ENCODE measurements around the gene TRIM3.
"Not testable (repeated sequence)": the region's sequence is repeated elsewhere in the genome, so short reads cannot be mapped to it uniquely, and the experiment has no call there.

Gene TRIM3

GRCh38 chr11:6473451-6474412 lies at the start of gene TRIM3:
TRIM3 (minus strand) TSS chr11:6473941; CDS start chr11:6465695, 8,246 bp downstream.
- DNase-seq, result peak; percentile 97

GRCh38 chr11:6523253-6523652 lies 49.5 kb upstream of the TRIM3 start:
- no peak for DNase-seq

- DNase-seq, result not testable (repeated sequence)
Observed at GRCh38 chr11:6521946-6522345, 48.2 kb upstream of the TRIM3 start.

GRCh38 chr11:6520265-6520664 lies 46.5 kb upstream of the TRIM3 start:
- no peak for DNase-seq

- DNase-seq, result no peak
Observed at GRCh38 chr11:6516865-6517264, 43.1 kb upstream of the TRIM3 start.

- DNase-seq, result no peak
Observed at GRCh38 chr11:6505577-6506240, 32.0 kb upstream of the TRIM3 start.

GRCh38 chr11:6504166-6504565 lies 30.4 kb upstream of the TRIM3 start:
- DNase-seq, result no peak

GRCh38 chr11:6502382-6502781 lies 28.6 kb upstream of the TRIM3 start:
- DNase-seq, result no peak

GRCh38 chr11:6498544-6498943 lies 24.8 kb upstream of the TRIM3 start:
- no peak for DNase-seq

- no peak for DNase-seq
Observed at GRCh38 chr11:6498121-6498520, 24.4 kb upstream of the TRIM3 start.

- no peak for DNase-seq
Observed at GRCh38 chr11:6497069-6497839, 23.5 kb upstream of the TRIM3 start, which contains the start of gene DNHD1. DNHD1 (plus strand) TSS chr11:6497280; CDS start chr11:6498216, 936 bp downstream.

- DNase-seq, result no peak
Observed at GRCh38 chr11:6489306-6489705, 15.6 kb upstream of the TRIM3 start.

GRCh38 chr11:6488821-6489220 lies 15.1 kb upstream of the TRIM3 start:
- no peak for DNase-seq

- DNase-seq, result no peak
Observed at GRCh38 chr11:6488342-6488741, 14.6 kb upstream of the TRIM3 start.

GRCh38 chr11:6486938-6487337 lies 13.2 kb upstream of the TRIM3 start:
- DNase-seq, result no peak

GRCh38 chr11:6486256-6486655 lies 12.5 kb upstream of the TRIM3 start:
- no peak for DNase-seq

GRCh38 chr11:6485661-6486060 lies 11.9 kb upstream of the TRIM3 start:
- no peak for DNase-seq

- DNase-seq, result no peak
Observed at GRCh38 chr11:6483015-6483414, 9.3 kb upstream of the TRIM3 start.

- DNase-seq, result no peak
Observed at GRCh38 chr11:6482441-6482840, 8.7 kb upstream of the TRIM3 start.

- DNase-seq, result no peak
Observed at GRCh38 chr11:6481924-6482275, 8.2 kb upstream of the TRIM3 start.

GRCh38 chr11:6481012-6481923 lies 7.5 kb upstream of the TRIM3 start, which contains the start of the genes ARFIP2 and TIMM10B:
ARFIP2 (minus strand) TSS chr11:6481331; CDS start chr11:6480421, 910 bp downstream.
TIMM10B (plus strand) TSS chr11:6481501; CDS start chr11:6481517, 16 bp downstream.
- peak; percentile 99 for DNase-seq
